Inferior parietal cortex (tissue), 1 donor: ENCODE results near the gene MED29.

Experiments
- DNase-seq: peaks from one replicate; pipeline ENCODE4 v3.0.0-alpha.2; 2016; ENCODE audit errors: extremely low spot score

Gene MED29

GRCh38 chr19:39390751-39391437 is at the start of gene MED29, which contains the start of gene PAF1:
Gene MED29 (plus strand): TSS chr19:39391378. CDS start chr19:39391423, 45 bp downstream.
Gene PAF1 (minus strand): TSS chr19:39391106. CDS start chr19:39390864, 242 bp downstream.
- DNase-seq, result peak; percentile 100

GRCh38 chr19:39341719-39342604 is 49.2 kb upstream of the MED29 start, which contains the start of gene SAMD4B:
Gene SAMD4B (plus strand): TSS chr19:39342421. CDS start chr19:39356894, 14,473 bp downstream.
- DNase-seq, result peak; percentile 94

DNA sequence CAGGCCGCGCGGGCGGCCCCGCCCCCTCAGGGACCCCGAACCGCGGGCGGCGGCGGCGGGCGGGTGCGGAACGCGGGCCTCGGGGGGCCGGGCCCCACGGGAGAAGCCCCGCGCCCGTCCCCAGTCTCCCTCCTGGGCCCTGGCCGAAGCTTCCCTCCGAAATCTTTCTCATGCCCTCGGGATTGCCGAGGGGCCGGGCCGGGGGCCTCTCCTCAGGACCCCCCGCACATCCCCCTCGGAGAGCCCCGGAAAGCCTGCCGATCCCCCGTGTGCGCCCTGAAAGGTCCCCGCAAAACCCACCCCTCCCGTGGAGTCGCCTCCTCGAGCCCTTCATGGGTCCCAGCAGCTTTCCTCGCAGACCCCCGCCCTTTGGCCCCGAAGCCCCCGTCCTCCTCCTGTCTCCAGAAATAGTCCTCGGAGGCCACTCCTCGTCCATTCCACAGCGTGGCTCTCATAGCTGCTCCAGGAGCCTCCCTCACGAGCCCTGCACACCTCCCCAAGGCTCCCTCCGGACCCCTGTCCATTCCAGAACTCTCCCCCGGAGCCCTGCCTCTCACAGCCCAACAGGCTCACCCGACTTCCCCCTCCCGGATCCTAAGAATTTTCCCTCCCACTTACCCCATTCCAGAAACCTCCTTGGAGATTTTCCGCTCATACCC is 48.4 kb upstream of the MED29 start:
- DNase-seq, result no peak

- no peak for DNase-seq
Observed at GRCh38 chr19:39345956-39346355, 45.2 kb upstream of the MED29 start.

DNA sequence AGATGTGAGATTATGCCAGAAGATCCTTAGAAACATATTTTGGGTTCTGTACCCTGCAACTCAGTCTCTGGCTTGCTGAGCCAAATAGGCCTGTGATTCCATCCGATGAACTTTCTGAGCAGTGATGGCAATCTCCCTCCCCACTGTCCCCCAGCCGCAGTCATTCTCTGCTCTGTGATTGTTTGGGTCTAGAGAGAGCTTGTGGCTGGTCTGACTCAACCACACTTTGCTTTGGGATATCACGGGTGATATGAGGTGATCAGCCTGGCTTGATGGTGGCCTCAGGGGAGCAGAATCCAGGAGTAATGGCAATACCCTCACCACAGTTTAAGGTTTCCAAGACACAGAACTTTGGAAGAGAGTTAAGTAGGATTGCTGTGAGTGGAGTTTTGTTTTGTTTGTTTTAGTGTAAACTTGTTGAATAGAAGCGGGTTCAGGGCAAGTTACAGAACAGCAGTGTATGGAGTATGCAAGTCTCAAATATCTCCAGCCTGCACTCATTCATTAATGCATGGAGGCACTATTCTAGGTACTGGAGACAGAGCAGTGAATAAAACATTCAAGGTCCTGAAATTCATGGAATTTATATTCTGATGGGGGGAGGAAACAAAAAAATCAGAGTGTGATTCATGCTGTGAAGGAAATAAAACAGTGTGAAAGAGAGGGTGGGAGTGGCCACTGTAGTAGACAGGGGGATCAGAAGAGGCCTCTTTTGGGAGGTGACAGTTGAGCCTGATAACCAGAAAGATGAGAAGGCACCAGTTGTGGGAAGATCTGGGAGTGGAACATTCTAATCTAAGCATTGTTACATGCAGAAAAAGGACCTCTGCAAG is 43.6 kb upstream of the MED29 start:
- no peak for DNase-seq

DNA sequence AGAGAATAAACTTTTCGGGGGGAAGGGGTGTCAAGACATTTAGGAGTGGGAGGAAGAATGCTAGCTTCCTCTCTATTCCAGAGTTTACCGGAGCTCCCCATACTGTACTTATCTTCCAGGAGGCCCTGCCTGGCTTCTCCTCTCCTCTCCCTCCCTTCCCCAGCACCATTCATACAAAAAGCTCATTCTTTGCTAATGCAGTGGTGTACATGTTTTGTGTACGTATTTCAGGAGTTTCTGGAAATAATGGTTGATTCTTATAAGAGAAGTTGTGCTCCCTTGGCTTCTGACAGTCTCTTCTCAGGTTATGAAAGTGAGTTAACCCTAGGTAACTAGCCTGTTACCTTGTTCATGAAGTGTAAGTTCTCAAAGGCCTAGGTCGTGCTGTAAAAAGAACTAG is 41.9 kb upstream of the MED29 start:
- no peak for DNase-seq

- DNase-seq, result no peak
Observed at GRCh38 chr19:39350156-39350555, 41.0 kb upstream of the MED29 start.

DNA sequence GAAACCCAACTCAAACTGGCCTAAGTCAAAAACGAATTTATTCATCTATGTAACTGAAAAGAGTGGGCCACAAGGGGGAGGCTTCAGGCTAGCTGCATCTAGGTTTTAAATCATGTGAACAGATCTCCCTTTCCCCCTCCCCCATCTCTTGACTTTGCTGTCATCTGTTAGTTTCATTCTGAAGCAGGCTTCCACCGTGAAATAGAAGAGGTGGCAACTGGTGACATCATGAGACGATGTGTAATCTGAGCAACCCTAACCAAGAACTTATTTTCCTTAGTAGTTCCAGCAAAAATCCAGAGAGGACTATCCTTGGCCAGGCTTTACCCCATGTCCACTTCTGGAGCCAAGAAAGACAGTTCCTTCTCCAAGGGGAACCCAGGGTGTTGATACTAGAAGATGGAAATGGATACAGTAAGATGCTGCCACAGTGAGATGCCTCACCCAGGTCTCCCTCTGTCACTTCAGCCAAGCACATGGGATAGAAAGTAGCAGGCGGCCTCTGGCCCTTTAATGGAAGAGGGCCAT is 39.6 kb upstream of the MED29 start:
- no peak for DNase-seq

- DNase-seq, result peak; percentile 64
Observed at GRCh38 chr19:39352381-39353255, 38.6 kb upstream of the MED29 start.

DNA sequence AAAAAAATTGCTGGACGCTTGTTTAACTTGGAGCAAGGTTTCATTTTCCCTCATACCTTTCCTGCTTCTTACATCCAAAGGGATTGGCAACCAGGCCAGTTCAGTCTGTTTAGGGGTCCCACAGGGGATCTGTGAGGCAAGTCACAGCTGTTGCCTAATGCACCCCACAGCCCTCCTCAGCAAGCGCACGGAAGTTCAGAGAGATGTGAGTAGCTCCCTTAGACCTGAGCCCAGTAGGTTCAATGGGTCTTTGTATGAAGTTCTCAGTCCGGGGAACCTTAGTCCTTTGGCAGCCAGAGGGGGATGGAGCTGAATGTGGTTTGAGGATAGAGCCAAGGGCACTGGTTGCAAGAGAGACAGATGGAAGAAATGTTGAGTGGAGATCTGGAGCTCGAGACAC is 35.9 kb upstream of the MED29 start:
- DNase-seq, result no peak

GRCh38 chr19:39356073-39356472 is 35.1 kb upstream of the MED29 start:
- no peak for DNase-seq

DNA sequence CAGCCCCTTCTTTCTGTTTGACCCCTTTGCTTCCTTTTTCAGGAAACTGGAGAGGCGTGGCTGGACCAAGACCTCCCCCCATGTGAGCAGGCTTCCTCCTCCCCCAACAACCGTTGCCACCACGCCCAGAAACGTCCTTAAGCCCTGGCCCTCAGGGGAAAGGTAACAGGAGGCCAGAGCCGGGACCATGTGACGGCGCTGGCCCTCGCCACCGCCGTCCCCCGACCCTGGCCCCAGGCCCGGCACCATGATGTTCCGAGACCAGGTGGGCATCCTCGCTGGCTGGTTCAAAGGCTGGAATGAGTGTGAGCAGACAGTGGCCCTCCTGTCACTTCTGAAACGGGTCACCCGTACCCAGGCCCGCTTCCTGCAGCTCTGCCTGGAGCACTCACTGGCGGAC is 34.5 kb upstream of the MED29 start:
- DNase-seq, result peak; percentile 1

- no peak for DNase-seq
Observed at GRCh38 chr19:39359026-39359425, 32.2 kb upstream of the MED29 start.

GRCh38 chr19:39360599-39360998 is 30.6 kb upstream of the MED29 start:
- no peak for DNase-seq

DNA sequence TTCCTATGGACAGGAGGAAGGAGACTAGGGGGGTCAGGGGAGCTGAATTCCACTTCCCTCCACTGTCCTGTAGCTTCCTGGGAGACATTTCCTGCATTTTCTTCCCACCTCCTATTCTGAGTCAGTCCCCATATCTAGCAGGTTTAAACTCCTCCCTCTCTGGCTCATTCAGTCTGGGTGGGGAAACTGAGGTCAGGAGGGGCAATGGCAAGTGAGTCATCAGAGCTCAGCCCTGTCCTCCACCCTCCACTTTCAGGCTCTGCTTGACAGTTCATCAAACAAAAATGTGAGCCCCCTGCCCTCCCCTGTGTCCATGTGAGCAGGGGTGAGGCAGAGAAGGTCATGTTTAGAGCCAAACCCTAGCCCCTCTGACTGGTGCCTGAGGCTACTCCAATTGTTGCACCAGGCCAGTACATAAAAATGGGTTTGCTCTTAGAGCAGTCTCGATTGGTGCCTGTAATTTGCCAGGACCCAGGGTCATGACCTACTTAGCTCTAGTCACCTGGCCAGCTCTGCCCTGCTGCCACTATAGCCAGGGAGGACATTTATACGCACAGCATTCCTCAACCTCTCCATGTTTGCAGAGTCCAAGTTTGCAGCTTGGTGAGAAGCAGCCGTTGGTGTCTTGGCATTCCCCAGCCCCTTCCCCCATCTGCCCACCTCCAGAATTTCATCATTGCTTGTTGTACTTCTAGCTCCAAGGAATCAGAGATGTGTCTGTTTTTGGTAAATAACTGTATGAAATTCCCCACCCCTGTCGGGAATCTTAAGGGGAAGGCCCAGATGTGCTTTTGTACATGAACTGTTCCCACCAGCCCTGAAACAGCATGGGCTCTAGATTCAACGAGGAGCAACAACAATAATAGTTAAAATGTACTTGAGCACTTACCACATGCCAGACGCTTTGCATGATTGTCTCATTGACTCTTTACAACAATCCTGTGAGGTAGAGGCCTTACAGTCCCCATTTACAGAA is 28.2 kb upstream of the MED29 start:
- DNase-seq, result no peak

DNA sequence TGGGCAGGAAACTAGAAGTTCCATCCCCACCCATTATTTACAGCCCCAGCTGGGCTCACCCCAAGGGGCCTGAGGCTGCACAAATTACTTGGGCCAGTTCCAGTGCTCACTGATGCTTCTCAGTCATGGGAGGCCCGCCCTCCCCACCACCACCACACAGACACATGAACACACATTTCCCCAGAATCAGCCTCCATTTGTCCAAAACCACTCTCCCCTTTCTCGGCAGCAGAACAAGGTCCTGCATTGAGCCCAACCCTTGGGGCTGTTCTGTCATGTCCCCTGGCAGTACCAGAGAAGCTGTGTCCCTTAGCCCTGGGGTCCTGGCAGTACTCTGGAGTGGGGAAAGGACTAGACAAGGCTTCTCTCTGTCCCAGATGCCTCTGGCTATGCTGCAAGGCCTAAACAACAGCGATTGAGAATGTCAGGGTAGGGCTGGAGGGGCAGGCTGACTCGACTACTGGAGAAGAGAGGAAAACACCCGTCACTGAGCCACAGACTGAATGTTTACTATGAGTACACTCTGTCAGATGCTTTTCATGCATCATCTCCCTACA is 27.2 kb upstream of the MED29 start:
- peak; percentile 77 for DNase-seq

- DNase-seq, result no peak
Observed at GRCh38 chr19:39365531-39365930, 25.6 kb upstream of the MED29 start.

DNA sequence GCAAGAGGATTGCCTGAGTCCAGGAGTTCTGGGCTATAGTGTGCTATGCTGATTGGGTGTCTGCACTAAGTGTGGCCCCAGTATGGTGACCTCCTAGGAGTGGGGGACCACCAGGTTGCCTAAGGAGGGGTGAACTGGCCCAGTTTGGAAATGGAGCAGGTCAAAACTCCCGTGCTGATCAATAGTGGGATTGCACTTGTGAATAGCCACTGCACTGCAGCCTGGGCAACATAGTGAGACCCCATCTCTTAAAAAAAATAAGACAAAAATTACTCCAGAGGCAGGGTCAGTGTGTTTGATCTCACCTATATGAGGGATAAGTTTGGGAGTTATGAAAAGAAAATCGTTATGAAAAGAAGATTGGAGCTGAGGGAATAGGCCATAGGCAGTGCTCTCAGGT is 22.0 kb upstream of the MED29 start:
- DNase-seq, result no peak

- no peak for DNase-seq
Observed at GRCh38 chr19:39370735-39371134, 20.4 kb upstream of the MED29 start.
